Nucleus accumbens (tissue), 56 donors: ENCODE measurements around the gene SLCO4C1.
"Not testable (repeated sequence)": the region's sequence is repeated elsewhere in the genome, so short reads cannot be mapped to it uniquely, and the experiment has no call there.

Experiments
- DNase-seq, 56 donors: peaks; one replicate each; lab custom pipeline; 2025; lab: John Stamatoyannopoulos, UW

Gene SLCO4C1, protein sequence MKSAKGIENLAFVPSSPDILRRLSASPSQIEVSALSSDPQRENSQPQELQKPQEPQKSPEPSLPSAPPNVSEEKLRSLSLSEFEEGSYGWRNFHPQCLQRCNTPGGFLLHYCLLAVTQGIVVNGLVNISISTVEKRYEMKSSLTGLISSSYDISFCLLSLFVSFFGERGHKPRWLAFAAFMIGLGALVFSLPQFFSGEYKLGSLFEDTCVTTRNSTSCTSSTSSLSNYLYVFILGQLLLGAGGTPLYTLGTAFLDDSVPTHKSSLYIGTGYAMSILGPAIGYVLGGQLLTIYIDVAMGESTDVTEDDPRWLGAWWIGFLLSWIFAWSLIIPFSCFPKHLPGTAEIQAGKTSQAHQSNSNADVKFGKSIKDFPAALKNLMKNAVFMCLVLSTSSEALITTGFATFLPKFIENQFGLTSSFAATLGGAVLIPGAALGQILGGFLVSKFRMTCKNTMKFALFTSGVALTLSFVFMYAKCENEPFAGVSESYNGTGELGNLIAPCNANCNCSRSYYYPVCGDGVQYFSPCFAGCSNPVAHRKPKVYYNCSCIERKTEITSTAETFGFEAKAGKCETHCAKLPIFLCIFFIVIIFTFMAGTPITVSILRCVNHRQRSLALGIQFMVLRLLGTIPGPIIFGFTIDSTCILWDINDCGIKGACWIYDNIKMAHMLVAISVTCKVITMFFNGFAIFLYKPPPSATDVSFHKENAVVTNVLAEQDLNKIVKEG

GRCh38 chr5:102296178-102296817 lies at the start of gene SLCO4C1:
SLCO4C1 (minus strand) TSS chr5:102296284; CDS start chr5:102296262, 22 bp downstream.
- peak in 41 of 56 donors; percentile 3 to 75 (median 23) for DNase-seq

DNA sequence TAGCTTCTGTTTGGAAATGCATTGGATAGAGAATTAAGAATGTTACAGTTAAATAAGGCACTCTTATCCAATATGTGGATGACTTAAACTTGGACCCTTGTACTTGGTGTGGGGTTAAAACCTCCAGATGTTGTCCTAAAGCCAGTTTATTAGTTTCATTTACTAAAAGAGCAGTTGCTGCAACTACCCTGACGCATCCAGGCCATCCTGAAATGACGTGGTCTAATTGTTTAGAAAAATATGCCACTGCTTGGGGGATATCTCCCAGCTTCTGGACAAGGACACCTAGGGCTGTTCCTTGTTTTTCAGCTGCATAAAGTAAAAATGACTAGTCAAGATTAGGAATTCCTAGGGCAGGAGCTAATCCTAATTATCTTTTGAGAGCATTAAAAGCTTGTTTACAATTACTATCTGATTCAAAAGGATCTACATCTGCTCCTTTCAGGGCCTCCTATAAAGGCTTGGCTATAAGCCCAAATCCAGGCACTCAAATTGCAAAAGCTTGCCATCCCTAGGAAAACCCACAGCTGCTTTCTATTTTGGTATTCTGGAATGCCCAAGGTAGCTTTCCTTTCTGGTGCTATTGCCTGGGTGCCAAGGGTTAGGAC lies 45.7 kb upstream of the SLCO4C1 start:
- no peak for DNase-seq

- no peak for DNase-seq
Observed at GRCh38 chr5:102324714-102325113, 28.6 kb upstream of the SLCO4C1 start.

DNA sequence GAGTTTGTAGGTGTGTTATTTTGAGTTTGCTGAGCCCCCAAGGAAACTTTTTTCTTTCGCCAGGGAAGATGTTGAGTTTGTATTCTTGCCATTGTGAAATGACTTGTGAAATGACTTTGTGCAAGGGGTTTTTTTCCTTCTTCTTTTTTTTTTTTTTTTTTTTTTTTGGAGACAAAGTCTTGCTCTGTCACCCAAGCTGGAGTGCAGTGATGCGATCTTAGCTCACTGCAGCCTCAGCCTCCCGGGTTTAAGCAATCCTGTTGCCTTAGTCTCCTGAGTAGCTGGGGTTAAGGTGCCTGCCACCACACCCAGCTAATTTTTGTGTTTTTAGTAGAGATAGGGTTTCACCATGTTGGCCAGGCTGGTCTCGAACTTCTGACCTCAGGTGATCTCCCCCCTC lies 22.7 kb upstream of the SLCO4C1 start:
- DNase-seq = not testable (repeated sequence)

GRCh38 chr5:102314328-102314727 lies 18.2 kb upstream of the SLCO4C1 start:
- no peak for DNase-seq

GRCh38 chr5:102313912-102314311 lies 17.8 kb upstream of the SLCO4C1 start:
- no peak for DNase-seq

- DNase-seq = no peak
Observed at GRCh38 chr5:102312586-102313370, 16.7 kb upstream of the SLCO4C1 start.

DNA sequence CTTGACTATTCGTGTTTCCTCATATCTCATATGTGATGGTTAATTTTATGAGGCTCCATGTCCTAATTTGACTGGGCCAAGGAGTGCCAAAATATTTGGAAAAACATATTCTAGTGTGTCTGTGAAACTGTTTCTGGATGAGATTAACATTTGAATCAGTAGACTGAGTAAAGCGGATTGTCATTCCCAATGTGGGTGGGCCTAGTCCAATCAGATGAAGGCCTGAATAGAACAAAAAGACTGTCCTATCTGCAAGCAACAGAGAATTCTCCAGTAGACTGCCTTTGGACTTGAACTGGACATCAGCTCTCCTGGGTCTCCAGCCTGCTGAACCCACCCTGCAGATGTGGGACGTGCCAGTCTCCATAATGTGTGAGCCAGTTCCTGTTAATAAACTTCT lies 13.5 kb upstream of the SLCO4C1 start:
- no peak for DNase-seq

GRCh38 chr5:102307232-102307631 lies 11.1 kb upstream of the SLCO4C1 start:
- DNase-seq = no peak

DNA sequence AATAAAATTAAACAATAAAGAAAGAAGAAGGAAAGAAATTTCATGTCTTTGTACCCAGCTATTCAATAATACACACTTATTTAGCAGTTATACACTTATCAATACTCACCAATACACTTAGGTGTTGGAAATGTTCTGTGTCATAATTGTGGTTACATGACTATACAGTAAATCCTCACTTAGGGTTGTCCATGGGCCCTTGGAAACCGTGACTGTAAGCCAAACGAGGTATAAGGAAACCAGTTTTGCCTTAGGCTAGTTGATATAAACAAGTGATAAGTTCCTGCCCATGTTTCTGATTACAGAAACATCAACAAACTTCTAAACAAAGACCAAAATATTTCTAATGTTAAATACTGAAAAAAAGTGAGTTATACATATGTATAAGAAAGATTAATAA lies 10.0 kb upstream of the SLCO4C1 start:
- DNase-seq = no peak

GRCh38 chr5:102295534-102296177 lies 428 bp downstream of the SLCO4C1 start:
- DNase-seq = no peak

- no peak for DNase-seq
Observed at GRCh38 chr5:102294886-102295395, 1.1 kb downstream of the SLCO4C1 start.

DNA sequence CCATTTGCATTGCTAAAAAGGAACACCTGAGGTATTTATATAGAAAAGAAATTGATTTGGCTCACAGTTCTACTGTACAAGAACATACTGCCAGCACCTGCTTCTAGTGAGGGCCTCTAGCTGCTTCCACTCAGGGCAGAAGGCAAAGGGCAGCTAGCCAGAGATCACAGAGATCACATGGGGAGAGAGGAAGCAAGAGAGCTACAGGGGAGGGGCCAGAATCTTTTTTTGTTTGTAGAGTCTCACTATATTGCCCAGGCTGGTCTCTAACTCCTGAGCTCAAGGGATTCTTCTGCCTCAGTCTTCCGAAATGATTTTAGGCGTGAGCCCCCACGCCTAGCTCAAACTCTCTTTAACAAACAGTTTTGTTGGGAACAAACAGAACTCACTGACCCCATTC lies 6.1 kb downstream of the SLCO4C1 start:
- DNase-seq = no peak

DNA sequence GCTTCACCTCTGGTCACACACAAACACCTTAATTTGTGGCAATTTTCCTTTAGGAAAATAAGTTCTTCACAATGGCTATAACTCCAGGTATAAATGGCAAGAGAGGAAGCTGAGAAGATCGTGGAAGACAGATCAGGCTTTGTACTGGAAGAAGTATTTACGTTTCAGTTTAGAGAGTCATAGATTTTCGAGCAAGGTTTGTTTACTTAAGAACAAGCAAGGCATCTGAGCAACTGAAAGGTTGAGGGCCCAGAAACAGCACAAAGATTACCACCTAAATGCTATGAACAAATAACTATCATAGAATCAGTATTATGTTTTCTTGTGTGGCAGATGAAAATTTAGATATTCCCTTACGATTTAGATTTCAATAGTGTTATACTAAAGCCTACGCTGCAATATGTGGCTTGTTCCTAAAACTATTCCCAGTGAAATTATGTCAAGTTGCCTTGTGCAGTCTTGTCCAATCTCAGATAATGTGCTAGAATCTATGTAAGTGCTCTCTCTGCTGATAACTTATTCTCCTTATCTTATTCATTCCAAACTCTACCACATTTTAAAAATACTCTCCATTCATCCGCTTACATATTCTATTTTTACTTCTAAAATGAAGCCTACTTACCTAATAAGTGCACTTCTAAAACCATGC lies 6.7 kb downstream of the SLCO4C1 start:
- DNase-seq = no peak

DNA sequence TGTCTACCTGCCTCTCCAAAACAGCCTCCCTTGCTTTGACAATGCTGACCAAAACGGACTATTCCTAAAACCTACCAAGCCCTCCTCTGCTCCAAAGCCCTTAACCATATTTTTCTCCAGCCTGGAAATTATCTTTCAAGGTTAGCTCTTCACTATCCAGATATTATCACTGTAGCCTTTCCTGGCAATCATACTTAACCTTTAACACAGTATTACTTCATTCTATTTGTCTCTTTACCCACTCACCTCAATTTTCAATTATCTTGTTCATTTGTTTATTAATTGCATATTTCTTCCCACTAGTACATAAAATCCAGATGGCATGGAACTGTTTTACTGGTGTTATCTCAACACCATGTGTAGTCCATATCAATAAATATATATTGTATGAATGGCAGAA lies 7.5 kb downstream of the SLCO4C1 start:
- no peak for DNase-seq

DNA sequence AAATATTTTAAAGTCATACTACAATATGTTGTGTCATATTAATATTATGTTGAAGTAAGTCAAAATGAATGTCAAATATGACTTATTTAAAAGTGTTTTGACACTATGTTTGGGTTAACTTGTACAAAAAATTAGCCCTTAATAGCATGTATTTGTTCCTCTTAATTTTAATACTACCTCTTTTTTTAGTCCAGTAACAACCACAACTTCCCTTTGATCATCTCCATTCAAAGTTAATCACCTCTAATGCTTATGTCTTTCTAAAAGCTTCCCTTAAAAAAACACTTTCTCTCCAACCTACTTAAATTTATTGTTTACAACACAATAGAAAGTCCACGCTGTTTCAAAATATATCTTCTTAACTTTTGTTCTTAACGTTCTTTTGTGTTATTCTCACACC lies 9.6 kb downstream of the SLCO4C1 start:
- no peak for DNase-seq

- DNase-seq = no peak
Observed at GRCh38 chr5:102283102-102283797, 12.8 kb downstream of the SLCO4C1 start.

DNA sequence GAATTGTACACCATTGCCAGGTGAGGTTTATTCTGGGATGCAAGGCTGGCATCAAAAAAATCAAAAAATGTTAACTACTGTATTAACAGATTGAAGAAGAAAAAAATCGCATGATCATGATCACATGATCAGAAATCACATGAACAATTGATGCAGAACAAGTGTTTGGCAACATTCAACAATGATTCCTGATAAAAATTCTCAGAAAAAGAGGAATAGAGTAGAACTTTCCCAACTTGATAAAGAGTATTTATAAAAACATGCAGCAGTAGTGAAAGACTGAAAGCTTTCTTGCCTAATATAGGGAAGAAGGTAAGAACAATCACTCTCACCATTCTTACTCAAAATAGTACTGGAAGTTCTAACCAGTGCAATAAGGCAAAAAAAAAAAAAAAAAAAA lies 16.4 kb downstream of the SLCO4C1 start:
- DNase-seq = no peak
